HepG2 (cell line): ENCODE measurements around the gene ZKSCAN3. TPM values are rescaled to one million over a fixed set of nuclear protein-coding genes. Genes with fewer than 3 reads are reported as not detected.
A peak's percentile ranks its signal among the peaks of the same experiment; 100 is the strongest.

ENCODE experiments used
- ASH2L ChIP-seq: fragments of 300-600, 200-600 bp; sonication (generic); IDR thresholded peaks from 2 replicates; pipeline ENCODE4 v1.7.0; 2017; ENCODE audit warnings: low read depth, mild to moderate bottlenecking, moderate library complexity, mixed read lengths, low read length; ENCODE audit not compliant: insufficient read length
- ATF7 ChIP-seq, 2 experiments: fragments of 450-650 bp in 1 of 2; sonication (generic) in 1 of 2; formaldehyde crosslinking in 1 of 2; IDR thresholded peaks; 2 replicates each; pipeline versions ENCODE4 v1.4.0 to v1.6.1; 2016 to 2020; ENCODE audit warnings: antibody characterized with exemption in 1 of 2, mild to moderate bottlenecking in 1 of 2, missing genetic modification reagents in 1 of 2
- CBX2 ChIP-seq, 2 experiments: fragments of 200-600 bp in 1 of 2; sonication (generic); formaldehyde crosslinking in 1 of 2; IDR thresholded peaks; 2 replicates each; pipeline versions ENCODE4 v1.7.0 to v1.8.1; 2018 to 2022; ENCODE audit warnings: low read depth in 2 of 2, low read length in 1 of 2, mild to moderate bottlenecking in 1 of 2, missing genetic modification reagents in 1 of 2
- CBX5 ChIP-seq: sonication (generic); formaldehyde crosslinking; IDR thresholded peaks from 2 replicates; pipeline ENCODE4 v1.4.0; 2020; ENCODE audit warnings: missing genetic modification reagents, borderline replicate concordance
- HCFC1 ChIP-seq: fragments of 150-350 bp; IDR thresholded peaks from 2 replicates; pipeline ENCODE4 v1.6.1; 2014; ENCODE audit warnings: low read depth, low read length
- HINFP ChIP-seq: sonication (generic); formaldehyde crosslinking; IDR thresholded peaks from 2 replicates; pipeline ENCODE4 v1.4.0; 2020; ENCODE audit warnings: low read depth, mild to moderate bottlenecking, missing genetic modification reagents
- LRRFIP1 ChIP-seq: sonication (generic); formaldehyde crosslinking; conservative IDR thresholded peaks from 2 replicates; pipeline ENCODE4 v1.4.0; 2020; ENCODE audit warnings: missing genetic modification reagents
- POLR2G ChIP-seq: fragments of 200-400 bp; formaldehyde crosslinking; IDR thresholded peaks from 2 replicates; pipeline ENCODE4 v1.6.1; 2018; ENCODE audit warnings: mild to moderate bottlenecking, low read depth, low read length, moderate library complexity
- RBAK ChIP-seq: sonication (generic); formaldehyde crosslinking; IDR thresholded peaks from 2 replicates; pipeline ENCODE4 v1.5.1; 2020; ENCODE audit warnings: mild to moderate bottlenecking, missing genetic modification reagents
- RNF2 ChIP-seq: fragments of 450-650 bp; conservative IDR thresholded peaks from 2 replicates; pipeline ENCODE4 v1.6.1; 2016; ENCODE audit warnings: low read depth
- TFDP2 ChIP-seq: sonication (generic); formaldehyde crosslinking; IDR thresholded peaks from 2 replicates; pipeline ENCODE4 v1.4.0; 2020; ENCODE audit warnings: missing genetic modification reagents
- ZHX1 ChIP-seq: sonication (generic); formaldehyde crosslinking; IDR thresholded peaks from 2 replicates; pipeline ENCODE4 v1.8.1; 2022; ENCODE audit warnings: low read depth, mild to moderate bottlenecking, missing genetic modification reagents
- ZNF547 ChIP-seq: sonication (generic); formaldehyde crosslinking; IDR thresholded peaks from 2 replicates; pipeline ENCODE4 v1.5.1; 2020; ENCODE audit warnings: mild to moderate bottlenecking, missing genetic modification reagents
- ZNF724P ChIP-seq: sonication (generic); formaldehyde crosslinking; IDR thresholded peaks from 2 replicates; pipeline ENCODE4 v1.8.0; 2022; ENCODE audit warnings: missing genetic modification reagents, borderline replicate concordance
- ZNF746 ChIP-seq: sonication (generic); formaldehyde crosslinking; IDR thresholded peaks from 2 replicates; pipeline ENCODE4 v1.8.0; 2022; ENCODE audit warnings: mild to moderate bottlenecking, missing genetic modification reagents
- ZNF747 ChIP-seq: sonication (generic); formaldehyde crosslinking; IDR thresholded peaks from 2 replicates; pipeline ENCODE4 v1.8.1; 2023; ENCODE audit warnings: missing genetic modification reagents, mild to moderate bottlenecking, borderline replicate concordance
- polyA plus RNA-seq, 8 experiments: library from polyadenylated mRNA; depleted of rRNA in 3 of 8; stranded (reverse) in 7 of 8; unstranded in 1 of 8; fragments of >200 nt; fragmentation: Illumina TruSeq in 4 of 8; extraction: Trizol in 4 of 8; gene quantifications; 2 replicates each; pipeline versions ENCODE4 v1.2.1 to v1.2.3, GENCODE V29; 2011 to 2016; ENCODE audit warnings: low read depth in 4 of 8, missing spikeins in 1 of 8, mixed read lengths in 1 of 8; ENCODE audit not compliant: insufficient read depth in 1 of 8
- total RNA-seq, 5 experiments: library from RNA; depleted of rRNA; stranded (reverse); fragments of >200 nt; fragmentation: Illumina TruSeq; extraction: Trizol; gene quantifications; 2 replicates each; pipeline ENCODE4 v1.2.3, GENCODE V29; 2016; ENCODE audit warnings: low read depth in 1 of 5

Gene ZKSCAN3
- total and polyA plus RNA-seq, 2 of the 13 experiments (the other 11 are each of a cell fraction or from before 2014, with no cell fraction given): 3.3 to 7.4 TPM

GRCh38 chr6:28383235-28384142, 33.7 kb downstream of the ZKSCAN3 start (continued):
- peak; percentile 95 for TF ChIP-seq ZHX1 (CRISPR knock-in tag)
- no peak for TF ChIP-seq LRRFIP1 (CRISPR knock-in tag)
- peak; percentile 93 for TF ChIP-seq RNF2
- TF ChIP-seq HCFC1: peak; percentile 51
- peak; percentile 97 for TF ChIP-seq ASH2L
- no peak for TF ChIP-seq CBX2 (IDR thresholded peaks at IDR 0.05; ENCODE audit: low read depth, low read length)
- no peak for TF ChIP-seq CBX2 (CRISPR knock-in tag; IDR thresholded peaks at IDR 0.05; ENCODE audit: low read depth)
- no peak for TF ChIP-seq HINFP (CRISPR knock-in tag)
- TF ChIP-seq ZNF724P (CRISPR knock-in tag): no peak; the same call in 1 of the 2 replicates
- TF ChIP-seq ZNF747 (CRISPR knock-in tag): peak; percentile 66; the same call in 1 of the 2 replicates
- no peak for TF ChIP-seq ATF7 (IDR thresholded peaks at IDR 0.05)
- peak; percentile 69; the same call in 1 of the 2 replicates for TF ChIP-seq ATF7 (CRISPR knock-in tag; IDR thresholded peaks at IDR 0.05)
- TF ChIP-seq RBAK (CRISPR knock-in tag): peak; percentile 39; the same call in 1 of the 2 replicates
- TF ChIP-seq ZNF547 (CRISPR knock-in tag): no peak; the same call in 1 of the 2 replicates
- peak; percentile 81; the same call in 1 of the 2 replicates for TF ChIP-seq CBX5 (CRISPR knock-in tag)
- peak; percentile 60; the same call in 1 of the 2 replicates for TF ChIP-seq ZNF746
- peak; percentile 93 for TF ChIP-seq TFDP2 (CRISPR knock-in tag)
- TF ChIP-seq POLR2G: peak; percentile 84
